Measurements from ENCODE around the gene MRGPRD.

MRGPRD gene, protein sequence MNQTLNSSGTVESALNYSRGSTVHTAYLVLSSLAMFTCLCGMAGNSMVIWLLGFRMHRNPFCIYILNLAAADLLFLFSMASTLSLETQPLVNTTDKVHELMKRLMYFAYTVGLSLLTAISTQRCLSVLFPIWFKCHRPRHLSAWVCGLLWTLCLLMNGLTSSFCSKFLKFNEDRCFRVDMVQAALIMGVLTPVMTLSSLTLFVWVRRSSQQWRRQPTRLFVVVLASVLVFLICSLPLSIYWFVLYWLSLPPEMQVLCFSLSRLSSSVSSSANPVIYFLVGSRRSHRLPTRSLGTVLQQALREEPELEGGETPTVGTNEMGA

DNA sequence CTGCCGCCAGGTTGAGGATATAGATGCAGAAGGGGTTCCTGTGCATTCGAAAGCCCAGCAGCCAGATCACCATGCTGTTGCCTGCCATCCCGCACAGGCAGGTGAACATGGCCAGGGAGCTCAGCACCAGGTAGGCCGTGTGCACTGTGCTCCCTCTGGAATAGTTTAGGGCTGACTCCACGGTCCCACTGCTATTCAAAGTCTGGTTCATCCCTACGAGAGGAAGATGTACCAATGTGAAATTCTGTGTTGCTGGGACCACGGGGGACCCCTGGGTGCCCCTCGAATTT is at the start of gene MRGPRD:
MRGPRD (minus strand) TSS at position 211 of the 290 bp plus-strand sequence; CDS start at position 211, 0 bp downstream.
- no peak for DNase-seq

DNA sequence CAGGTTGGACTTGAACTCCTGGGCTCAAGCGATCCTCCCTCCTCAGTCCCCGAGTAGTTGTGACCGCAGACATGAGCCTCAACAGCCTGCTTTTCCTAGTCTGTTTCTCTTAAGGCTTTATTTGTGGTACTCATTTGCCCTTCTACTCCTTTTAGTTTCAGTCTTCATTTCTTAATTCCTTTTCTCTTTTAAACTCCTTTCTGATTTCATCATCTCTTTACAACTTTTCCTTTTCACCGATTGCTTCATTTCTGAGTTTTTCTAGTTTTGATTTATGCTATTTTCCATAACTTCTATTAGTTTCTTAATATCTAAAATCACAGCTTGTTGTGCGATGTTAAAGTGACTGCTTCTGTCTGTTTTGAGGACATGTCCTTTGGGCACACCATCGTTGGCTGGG is 49.5 kb upstream of the MRGPRD start:
- no peak for DNase-seq

DNA sequence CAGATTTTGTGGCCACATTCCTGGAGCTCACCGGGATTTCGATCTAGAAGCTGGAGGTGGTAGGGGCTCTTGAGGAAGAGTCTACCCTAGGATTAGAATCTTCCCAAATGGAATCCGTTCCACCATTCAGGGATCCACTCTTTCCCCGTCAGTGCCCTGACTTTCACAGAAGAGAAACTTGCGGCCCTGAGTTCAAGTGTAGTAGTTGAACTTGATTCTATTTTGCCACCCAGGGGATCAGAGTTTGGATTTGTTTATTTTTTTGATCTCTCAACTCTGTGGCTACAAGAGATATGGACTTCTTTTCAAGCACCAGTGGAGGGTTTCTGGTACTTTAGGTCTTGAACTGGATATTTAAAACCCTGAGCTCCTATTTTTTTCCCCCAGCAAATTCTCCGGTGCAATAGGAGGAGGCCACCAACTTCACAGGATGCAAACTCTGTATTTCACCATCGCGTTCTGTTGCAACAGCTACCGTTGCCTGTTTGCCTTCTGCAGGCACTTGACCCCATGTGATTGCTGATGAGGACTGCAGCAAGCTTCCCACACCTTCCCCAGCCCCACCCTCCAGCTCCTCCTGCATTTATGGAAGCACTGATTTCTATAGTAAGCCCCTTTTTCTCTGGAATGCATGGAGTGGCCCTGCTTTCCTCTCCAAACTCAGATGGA is 47.1 kb upstream of the MRGPRD start:
- DNase-seq = no peak

- DNase-seq = no peak
Observed at GRCh38 chr11:69024509-69024908, 43.7 kb upstream of the MRGPRD start.

DNA sequence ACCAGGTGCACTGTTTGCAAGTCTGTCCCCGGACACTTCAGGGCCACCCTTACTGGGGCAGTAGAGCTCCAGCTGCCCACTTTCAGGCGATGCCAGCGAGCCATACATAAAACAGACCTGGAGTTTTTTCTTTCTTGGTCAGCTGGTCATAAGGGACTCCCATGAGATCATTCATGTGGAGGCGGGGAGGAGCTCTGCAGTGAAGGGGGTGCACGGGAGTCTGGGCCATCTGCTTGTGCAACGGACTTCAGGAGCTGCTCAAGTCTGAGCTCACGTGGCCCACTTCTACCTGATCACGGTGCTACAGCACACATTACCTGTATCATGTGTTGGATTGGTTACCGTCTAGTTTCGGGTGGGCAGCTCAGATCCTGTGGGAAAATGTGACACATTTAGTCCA is 41.5 kb upstream of the MRGPRD start:
- no peak for DNase-seq

GRCh38 chr11:69018924-69019323 is 38.1 kb upstream of the MRGPRD start:
- DNase-seq = no peak

DNA sequence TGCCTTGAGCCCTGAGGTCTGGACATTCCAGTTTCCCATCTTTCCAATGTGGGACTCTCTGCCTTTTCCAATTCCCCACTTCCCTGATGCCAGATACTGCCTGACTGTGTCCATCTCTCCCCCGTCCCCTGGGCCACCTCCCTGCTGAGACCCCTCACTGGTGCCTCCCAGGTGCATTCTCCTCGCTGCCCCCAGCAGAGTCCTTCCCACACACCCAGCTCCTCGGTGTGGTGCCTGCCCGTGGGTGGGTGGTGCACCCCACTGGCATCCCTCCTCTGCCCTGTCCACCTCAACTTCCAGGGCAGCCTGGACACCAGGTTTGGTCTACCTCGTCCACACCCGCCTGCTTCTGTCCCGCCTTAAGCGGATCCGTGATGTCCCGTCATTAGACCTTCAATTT is 37.2 kb upstream of the MRGPRD start:
- no peak for DNase-seq

- DNase-seq = no peak
Observed at GRCh38 chr11:69014898-69015549, 34.2 kb upstream of the MRGPRD start.

- DNase-seq = no peak
Observed at GRCh38 chr11:69014084-69014851, 33.5 kb upstream of the MRGPRD start.

DNA sequence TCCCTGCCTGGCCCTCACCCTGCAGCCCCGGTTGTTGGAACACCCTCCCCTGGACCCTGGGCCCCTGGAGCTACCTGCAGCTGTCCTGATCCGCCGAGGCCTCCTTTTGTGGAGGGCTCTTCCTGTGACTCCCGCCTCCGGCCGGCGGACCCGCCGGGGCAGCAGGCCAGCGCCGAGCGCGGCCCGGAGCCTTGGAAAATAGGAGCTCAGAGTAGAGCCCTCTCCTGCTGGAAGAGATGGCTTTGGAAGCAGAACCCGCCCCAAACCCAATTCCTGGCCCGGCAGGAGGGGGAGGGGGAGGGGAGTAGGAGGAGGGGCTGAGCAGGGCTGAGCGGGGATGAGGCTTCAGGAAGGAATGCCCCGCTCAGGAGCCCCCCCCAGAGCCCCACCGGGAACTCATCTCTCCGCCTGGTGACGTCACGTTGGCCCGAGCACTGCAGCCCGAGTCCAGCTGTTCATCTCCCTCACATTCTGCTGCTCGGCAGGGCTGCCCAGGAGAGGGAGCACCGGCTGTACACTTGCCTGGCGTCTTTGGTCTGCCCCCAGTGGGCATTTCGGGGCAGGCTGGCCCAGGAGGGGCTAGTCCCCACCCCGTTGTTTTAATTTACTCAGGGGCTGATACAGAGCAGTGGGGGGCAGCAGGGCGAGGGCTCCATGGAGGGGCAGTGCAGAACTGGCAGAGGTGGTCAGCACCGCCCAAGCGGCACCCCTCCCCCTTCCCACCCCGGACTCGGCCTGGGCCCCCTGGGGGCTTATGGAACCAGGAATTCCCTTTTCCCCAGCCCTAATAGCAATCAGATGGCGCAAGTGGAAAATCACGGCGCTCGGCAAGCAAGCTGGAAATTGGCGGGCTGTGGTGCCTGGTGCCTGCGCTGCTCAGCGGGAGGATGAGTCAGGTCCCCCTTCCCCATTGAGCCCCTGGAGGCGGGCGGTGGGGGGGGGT is 32.5 kb upstream of the MRGPRD start, which contains the start of gene MRGPRF:
MRGPRF (minus strand) TSS at position 238 of the 943 bp plus-strand sequence. CDS start 3,345 bp downstream, outside the sequence.
- DNase-seq = no peak

DNA sequence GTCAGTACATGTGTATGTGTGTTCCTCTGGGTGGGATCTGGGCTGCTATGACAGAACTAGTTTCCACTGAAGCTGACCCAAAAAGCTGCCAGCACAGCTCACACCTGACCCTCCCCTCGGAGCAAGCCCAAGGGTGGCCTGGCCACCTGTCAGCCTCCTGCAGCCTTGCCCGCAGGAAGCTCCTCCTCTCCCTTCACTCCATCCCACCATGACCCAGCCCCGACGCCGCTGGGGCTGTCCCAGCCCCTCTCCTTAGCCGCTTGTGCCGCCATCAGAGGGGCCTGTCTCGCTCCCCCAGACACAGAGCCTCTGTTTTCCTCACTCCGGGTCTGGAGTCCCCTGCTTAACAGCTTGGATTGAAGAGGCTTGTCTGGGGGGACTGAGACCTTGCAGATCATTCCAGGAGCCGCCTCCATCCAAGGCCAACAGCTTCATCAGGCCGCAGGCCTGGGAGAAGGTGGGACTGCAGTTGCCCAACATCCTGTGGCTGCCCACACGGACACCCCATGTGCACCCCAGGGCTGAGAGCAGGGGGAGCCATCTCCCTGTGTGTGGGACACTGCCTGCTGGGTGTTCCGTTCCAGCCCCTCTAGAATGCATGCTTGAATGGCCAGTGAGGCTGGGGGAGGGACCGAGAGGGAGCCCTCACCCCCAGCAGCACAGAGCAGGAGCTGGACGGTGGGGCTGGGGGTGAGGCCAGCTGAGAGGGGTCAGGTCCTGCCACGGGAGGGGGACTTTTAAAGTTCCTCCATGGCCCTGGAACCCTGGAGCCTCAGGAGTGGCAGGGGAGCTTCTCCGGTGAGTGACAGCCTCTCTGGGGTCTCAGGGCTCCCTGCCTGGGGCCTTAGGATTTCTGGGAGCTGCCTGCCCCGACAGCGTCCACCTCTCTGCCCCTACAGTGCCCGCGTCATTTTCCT is 31.6 kb upstream of the MRGPRD start:
- no peak for DNase-seq

- DNase-seq = no peak
Observed at GRCh38 chr11:69011624-69012091, 30.9 kb upstream of the MRGPRD start.

DNA sequence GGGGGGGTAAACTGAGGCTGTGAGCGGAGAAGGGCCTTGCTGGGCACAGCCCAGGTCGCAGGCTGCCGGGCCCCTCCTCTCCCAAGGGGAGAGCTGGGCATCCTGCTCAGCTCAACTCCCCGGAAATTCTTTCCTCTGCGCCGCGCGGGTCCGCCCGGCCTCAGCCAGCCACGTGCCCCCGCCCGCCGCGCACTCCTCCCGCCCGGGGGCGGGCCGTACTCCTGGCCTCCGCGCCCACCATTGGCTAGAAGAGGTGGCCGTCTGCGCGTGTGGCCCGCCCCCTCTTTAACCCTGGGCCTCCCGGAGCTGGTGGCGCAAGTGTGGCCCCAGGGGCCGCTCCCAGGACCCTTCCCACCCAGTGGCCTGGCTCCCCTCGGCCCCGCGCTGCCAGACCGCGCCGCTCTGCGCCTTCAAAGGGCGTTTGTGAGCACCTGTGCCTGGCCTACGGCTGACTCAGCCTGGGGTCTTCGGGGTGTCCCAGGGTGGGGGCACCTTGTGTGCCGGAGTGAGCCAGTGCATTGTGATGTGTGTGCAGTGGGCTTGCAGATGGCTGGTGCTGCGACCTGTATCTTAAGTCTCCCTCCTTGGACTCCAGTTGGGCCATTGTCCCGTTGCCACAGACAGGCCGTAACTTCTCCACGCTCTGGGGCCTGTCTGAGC is 30.3 kb upstream of the MRGPRD start:
- DNase-seq = no peak

DNA sequence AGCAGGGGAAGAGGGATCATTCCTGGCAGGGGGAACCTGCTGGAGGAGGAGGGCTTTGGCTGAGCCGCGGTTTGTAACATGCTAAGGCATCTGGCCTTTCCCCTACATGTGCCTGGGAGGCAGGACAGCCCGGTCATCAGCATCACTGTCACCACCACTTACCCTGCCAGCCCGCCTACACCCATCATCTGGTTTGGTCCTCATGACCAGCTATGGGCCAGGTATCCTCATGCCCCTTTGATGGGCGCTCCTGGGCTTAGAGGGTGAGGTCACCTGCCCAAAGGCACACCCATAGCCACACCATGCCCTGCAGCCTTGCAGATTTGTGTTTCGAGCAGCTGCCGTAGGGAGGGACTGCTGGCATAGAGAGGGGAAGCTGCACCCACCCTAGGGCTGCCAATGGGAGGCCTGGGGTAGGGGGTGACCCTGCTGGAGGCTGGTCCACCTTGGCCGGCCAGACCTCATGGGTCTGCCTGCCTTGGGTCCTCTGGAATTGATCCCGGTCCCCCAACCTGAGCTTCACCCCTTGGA is 29.6 kb upstream of the MRGPRD start:
- no peak for DNase-seq

DNA sequence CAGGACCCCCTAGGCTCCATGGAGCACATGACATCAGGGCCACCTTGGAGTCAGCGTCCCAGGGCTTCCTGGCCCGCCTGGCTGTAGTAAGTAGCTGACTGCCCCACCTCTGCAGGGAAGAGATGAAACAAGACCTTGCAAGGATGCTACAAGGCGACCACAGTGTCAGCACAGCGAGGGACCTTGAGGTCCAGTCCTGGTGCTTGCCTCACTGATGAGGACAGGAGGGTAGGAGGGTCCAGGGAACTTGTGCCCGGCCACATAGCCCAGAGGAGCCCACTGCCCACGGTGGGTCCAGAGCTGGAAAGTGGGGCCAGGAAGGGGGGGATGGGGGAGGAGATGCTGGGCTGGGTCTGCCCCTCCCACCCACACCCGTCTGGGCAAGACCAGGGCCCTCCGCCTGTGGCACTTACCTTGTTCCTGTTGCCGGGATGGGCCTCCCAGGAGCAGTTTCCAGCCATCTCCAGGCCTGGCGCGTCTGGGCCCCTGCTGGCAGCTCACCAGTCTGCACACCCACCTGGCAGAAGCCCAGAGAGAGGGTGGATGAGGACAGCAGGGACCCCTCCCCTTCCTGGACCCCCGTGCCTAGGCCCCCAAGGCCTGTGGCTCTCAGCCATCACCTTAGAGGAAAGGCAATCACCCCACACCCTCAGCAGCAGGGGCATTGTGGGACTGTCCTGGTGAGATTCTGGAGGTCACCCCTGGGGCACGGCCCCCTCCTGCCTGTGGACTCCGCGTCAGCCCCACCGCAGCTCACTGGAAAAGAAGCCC is 28.8 kb upstream of the MRGPRD start:
- DNase-seq = no peak

DNA sequence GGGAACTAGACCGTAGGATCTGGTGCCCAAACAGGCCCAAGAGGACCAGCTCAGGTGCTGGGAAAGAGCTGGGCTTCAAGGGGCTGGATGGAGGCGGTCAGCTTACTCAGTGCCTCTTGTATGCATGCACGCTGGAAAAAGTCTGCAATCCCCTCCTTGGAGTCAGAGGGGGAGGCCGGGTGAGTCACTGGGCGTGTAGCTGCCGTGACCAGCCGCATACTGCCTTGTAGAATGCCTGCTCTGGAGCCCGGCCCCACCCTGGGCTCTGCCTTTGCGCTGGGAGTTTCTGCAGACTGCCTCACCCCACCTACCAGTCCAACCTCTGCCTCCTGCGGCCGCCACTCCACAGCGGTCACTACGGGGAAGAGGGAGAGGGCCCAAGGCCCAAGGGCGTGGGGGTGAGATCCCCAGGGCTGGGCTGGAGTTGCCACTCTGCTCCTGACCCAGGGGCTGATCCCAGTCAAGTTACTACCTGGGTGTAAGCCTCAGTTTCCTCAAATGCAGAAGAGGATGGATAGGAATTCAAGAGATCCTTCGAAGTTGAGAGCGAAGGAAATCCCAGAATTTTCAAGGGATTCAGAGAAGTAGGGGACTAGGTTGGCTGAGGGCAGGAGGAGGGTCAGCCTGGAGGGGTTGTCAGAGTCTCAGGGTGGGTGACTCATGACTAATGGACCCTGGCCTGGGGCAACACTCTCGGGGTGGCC is 28.1 kb upstream of the MRGPRD start:
- no peak for DNase-seq

GRCh38 chr11:69007975-69008381 is 27.2 kb upstream of the MRGPRD start:
- DNase-seq = no peak

- DNase-seq = no peak
Observed at GRCh38 chr11:69006816-69007215, 26.0 kb upstream of the MRGPRD start.

All from NCI-H2081 treated with DMSO at 0.1 percent for 48 hours (cell line).